Fibroblast of skin of right biceps (primary cell): ENCODE data around the gene CCL15.
"Not testable (repeated sequence)": the region's sequence is repeated elsewhere in the genome, so short reads cannot be mapped to it uniquely, and the experiment has no call there.

Source experiments
- DNase-seq: peaks from one replicate; pipeline ENCODE4 v3.0.0-alpha.2; 2013

The CCL15 gene, protein sequence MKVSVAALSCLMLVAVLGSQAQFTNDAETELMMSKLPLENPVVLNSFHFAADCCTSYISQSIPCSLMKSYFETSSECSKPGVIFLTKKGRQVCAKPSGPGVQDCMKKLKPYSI

DNA sequence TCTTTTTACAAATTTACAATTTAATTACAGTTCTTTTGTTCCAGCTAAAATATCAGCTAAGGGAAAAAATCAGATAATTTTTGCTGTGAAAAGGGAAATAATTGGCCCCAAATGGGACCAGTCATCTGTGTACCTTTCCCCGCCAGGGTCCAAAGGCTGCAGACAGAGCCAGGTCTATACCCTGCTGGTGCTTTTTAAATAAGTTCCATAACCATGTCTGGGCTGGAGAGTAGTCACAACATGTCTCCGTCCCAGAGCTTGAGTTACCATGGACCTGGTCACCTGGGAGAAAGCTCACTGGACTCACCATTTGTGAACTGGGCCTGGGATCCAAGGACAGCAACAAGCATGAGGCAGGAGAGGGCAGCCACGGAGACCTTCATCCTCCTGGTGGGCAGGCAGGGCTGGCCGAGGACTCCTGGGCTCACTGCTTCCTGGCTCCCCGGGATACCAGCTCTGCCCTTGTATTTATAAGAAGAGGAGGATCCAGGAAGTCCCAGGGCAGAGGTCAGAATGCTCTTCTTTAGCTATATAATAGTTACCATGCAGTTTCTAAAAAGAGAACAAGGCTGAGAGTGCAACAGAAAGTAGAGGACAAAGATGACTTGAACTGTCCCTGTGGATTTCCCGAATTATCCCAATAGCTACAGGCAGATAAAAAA is at the start of gene CCL15:
Gene CCL15 (minus strand): TSS at position 444 of the 662 bp plus-strand sequence. CDS start 61 bp downstream, at position 383.
- DNase-seq = no peak

DNA sequence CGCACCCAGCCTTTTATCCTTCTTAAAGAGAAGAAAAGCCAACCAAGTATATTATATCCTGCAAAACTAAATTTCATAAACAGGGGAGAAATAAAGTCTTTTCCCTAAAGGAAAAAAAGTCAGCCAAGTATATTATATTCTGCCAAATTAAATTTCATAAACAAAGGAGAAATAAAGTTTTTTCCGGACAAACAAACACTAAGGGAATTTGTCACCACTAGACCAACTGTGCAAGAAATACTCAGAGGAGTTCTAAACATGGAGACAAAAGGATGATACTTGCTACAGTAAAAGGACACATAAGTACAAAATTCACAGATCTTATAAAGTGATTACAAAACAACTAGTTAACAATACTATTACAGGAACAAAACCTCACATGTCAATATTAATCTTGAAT is 48.3 kb upstream of the CCL15 start:
- DNase-seq = no peak

- DNase-seq = no peak
These were observed 46.7 kb upstream of the CCL15 start for GRCh38 chr17:36048066-36048465.

- DNase-seq = no peak
These were observed 34.9 kb upstream of the CCL15 start for GRCh38 chr17:36036235-36036634.

DNA sequence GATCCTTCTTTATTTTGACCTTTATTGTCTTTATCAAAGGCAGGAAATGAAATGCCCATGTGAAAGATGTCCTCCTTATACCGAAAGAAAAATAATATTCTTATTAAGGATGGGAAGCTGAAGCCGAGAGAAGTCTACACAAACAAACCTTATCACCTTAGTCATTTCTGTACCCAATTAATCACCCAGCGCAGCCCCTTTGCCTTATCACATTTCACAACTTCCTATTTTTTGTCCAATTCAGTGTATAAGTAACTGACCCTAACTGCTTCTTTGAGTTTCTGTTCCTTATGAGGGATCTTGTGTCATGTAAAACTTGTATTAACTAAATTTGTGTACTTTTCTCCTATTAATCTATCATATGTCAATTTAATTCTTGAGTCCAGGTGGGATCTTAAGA is 32.8 kb upstream of the CCL15 start:
- no peak for DNase-seq

DNA sequence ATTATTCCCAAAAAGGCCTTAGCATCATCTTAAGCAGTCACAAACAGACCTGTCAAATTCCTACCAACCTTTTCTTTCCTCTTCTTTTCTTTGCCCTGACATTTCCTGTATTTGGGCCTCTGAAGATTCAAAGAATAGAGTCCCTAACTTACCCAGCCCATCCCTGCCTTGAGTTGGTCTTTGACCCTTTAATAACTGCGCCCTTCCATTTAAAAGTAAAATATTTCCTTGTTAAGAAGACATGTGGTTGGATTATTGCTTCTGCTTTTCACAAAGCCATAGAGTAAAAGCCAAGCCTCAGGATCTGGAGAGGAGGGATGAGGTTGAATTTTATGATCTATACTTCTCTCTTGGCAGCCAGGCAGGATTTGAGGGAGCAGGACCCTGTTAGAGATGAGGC is 29.6 kb upstream of the CCL15 start:
- DNase-seq = no peak

GRCh38 chr17:36027761-36028160 is 26.4 kb upstream of the CCL15 start:
- DNase-seq = no peak

DNA sequence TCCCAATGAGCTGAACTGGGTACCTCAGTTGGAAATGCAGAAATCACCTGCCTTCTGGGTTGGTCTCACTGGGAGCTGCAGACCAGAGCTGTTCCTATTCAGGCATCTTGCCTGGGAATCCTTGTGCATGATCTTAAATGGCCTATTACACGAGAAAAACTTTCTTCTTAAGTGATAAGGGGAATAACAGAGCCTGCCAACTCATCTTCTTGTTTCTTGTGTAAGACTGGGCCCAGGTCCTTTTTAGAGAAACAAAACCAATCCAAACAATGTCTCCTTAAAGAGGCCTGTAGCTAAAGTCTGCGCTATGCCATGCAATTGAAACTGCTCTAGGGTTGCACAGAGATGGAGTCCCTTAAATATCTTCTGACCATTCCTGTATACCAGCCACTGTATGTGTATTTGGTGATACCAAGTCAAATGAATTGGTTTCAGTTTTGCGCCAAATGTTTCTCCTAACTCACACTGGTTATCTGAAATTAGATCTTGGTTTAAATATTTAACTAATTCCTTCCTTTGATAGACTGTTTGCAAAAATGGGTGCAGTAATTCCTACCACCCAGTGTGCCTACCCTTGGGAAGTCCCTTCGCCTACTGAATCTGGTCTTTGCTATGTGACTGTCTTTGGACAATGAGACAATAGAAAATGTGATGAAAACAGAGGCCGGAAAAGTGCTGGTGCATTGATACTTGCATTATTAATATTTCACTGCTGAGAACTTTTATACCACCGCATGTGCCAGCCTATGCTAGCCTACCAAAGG is 22.9 kb upstream of the CCL15 start:
- no peak for DNase-seq

DNA sequence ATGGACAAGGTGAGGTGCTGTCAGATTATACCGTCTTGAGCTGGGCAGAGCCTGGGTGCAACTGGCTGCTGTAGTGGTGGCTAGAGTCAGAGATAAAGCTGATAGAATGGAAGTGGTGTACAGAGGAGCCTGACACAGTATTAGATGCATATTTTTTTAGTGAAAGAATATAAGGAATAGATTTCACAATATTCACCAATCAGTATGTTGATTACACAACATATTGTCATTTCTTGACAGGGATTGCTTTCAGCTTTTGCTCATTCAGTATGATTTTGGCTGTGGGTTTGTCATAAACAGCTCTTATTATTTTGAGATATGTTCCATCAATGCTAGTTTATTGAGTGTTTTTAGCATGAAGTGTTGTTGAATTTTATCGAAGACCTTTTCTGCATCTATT is 18.1 kb upstream of the CCL15 start:
- DNase-seq = no peak

DNA sequence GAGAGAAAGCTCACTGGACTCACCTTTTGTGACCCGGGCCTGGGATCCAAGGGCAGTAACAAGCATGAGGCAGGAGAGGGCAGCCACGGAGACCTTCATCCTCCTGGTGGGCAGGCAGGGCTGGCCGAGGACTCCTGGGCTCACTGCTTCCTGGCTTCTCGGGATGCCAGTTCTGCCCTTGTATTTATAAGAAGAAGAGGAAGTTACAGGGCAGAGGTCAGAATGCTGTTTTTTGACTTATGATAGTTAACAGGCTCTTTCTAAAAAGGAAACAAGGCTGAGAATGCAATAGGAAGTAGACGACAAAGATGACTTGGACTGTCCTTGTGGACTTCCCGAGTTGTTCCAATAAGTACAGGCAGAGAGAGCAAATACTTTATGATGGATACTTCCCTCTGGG is 16.4 kb upstream of the CCL15 start, which contains the start of gene CCL23:
Gene CCL23 (minus strand): TSS at position 174 of the 400 bp plus-strand sequence. CDS start 75 bp downstream, at position 99.
- DNase-seq = no peak

DNA sequence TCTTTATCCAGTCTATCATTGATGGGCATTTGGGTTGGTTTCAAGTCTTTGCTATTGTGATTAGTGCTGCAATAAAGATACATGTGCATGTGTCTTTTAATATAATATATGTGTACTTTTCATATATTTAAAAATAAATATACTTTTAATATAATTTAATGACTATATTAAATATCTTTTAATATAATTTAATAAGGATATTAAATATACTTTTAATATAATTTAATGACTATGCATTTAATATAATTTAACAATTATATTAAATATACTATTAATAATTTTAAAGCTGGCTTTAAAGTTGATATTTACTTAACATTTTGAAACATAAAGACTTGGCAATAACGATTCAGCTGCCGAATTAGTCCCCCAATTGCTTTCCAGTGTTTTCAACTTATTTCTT is 15.2 kb upstream of the CCL15 start:
- DNase-seq = no peak

- not testable (repeated sequence) for DNase-seq
These were observed 14.5 kb upstream of the CCL15 start for GRCh38 chr17:36015895-36016294.

DNA sequence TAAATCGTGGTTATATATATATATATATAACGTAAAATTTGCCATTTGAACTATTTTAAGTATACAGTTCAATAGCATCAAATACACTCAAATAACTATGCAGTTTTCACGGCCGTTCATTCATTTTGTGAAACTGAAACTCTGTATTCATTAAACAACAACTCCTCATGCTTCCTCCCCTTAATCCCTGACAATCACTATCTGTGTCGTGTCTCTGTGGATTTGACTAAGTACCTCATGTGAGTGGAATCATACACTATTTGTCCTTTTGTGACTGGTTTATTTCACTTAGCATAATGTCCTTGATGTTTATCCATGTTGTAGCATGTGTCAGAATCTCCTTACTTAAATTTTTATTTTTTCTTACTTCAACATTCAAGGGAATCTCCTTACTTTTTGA is 13.6 kb upstream of the CCL15 start:
- DNase-seq = no peak

- DNase-seq = no peak
These were observed 9.8 kb upstream of the CCL15 start for GRCh38 chr17:36011201-36011600.

GRCh38 chr17:36008998-36009665 is 7.8 kb upstream of the CCL15 start:
- DNase-seq = no peak

DNA sequence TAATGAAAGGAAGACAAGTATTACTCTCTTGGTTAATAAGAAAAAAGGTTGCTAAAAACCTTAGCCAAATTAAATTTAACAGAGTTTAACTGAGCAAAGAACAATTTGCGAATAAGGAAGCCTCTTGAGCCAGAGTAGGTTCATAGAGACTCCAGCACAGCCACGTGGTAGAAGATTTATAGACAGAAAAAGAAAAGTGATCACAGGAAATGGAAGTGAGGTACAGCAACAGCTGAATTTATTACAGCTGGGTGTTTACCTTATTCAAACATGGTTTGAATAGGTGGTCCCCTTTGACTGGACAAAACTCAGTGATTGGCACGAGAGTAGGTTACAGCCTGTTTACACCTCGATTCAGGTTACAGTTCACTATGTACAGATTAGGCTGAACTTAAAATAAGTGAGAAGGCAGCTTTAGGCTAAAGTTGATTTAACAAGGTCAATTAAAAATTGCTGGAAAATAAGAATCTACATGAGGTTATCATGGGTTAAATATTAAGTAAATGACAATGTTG is 3.3 kb upstream of the CCL15 start:
- no peak for DNase-seq

DNA sequence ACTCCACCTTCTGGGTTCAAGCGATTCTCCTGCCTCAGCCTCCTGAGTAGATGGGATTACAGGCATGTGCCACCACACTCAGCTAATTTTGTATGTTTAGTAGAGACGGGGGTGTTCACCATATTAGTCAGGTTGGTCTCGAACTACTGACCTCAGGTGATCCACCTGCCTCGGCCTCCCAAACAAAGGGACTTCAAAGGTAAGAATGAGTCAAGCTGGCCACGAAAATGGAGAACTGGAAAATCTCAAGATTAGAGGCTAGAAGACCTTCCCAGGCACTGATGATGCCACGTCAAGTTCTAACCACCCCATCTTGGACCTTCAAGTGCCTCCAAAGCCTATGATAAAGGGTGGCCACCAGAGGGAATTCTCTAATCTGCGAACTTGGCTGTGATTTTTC is 1.3 kb upstream of the CCL15 start:
- no peak for DNase-seq

DNA sequence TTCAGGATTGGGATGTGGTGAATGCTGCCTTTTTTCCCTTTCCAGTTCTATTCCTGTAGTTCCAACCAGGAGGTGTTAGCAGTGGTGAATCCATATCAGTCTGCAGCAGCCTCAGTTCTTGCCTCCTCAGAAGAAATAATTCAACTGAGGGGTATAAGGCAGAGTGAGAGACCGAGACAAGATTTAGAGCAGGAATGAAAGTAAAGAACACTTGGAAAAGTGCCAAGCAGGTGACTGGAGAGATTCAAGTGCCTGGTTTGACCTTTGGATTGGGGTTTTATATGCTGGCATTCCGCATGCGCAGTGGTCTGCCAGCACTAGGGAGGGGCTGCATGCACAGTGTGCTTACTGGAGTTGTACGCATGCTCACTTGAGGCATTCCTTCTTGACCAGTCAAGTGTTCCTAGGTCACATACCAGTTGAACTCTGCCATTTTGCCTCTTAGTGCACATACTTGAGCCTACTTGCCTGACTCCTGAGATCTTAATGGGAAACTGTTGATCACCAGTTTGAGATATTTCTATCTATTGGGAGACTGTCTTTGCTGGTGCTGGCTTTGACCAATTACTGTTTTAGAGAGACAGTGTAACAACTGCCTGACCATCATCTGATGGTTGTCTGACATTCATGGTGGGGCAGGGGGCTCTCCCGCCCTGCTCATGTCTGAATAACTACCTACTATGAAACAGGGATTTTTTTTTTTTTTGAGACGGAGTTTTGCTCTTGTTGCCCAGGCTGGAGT is 680 bp upstream of the CCL15 start:
- no peak for DNase-seq

- DNase-seq = no peak
These were observed 632 bp downstream of the CCL15 start for GRCh38 chr17:36000732-36001109.

DNA sequence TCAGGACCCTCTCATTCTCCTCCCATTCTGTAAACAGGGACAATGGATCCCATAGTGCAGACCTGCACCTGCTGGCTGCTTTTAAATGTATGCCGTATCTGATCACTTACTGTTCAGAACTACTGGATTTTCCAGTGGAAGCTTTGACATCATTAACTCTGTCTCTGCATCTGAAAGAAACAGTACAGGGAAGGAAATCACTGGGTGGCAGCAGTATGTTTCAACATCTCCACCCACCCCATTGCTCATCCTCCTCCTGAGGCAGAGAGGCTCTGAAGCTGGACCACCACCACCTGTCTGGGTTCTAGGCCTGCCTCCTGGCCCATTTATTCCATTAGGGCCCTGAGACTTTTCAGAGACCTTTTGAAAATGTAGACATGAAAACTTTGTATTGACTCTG is 2.6 kb downstream of the CCL15 start:
- DNase-seq = no peak

- no peak for DNase-seq
These were observed 3.3 kb downstream of the CCL15 start for GRCh38 chr17:35998018-35998545.

DNA sequence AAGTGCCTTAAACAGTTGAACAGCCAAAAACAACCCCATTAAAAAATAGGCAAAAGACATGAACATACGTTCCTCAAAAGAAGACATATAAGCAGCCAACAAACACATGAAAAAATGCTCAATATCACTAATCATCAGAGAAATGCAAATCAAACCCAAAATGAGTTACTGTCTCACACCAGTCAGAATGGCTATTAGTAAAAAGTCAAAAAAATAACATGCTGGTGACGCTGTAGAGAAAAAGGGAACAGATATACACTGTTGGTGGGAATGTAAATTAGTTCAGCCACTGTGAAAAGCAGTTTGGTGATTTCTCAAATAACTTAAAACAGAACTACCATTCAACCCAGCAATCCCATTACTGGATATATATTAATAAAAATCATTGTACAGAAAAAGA is 6.0 kb downstream of the CCL15 start:
- not testable (repeated sequence) for DNase-seq

DNA sequence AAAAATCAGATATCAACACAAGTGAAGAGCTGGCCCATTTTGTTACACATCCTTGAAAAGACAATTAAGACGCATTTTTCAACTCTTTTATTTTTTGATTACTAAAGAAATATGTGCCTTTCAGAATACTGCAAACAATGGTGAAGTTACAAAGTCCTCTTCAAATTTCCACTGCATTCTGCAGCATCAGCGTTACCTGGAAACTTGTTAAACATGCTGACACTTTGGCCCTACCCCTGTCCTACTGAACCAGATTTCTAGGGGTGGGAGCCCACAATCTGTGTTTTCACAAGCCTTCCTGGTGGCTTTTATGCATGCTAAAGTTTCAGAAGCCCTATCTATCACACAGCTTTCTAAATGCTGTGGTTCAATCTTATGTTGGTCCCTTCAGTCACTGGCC is 10.3 kb downstream of the CCL15 start:
- DNase-seq = no peak
